ENCODE data around the gene MRPL40.
"Not testable (repeated sequence)": the region's sequence is repeated elsewhere in the genome, so short reads cannot be mapped to it uniquely, and the experiment has no call there.

Gene MRPL40

GRCh38 chr22:19431649-19432132, 654 bp upstream of the MRPL40 start, which contains the start of gene HIRA:
HIRA (minus strand) TSS chr22:19431733; CDS start chr22:19431476, 257 bp downstream.
- Histone ChIP-seq H3K27ac (ENCODE audit: insufficient read depth in 1 of 2, low read depth in 1 of 2, low read length in 2 of 2, poor library complexity in 1 of 2, severe bottlenecking in 2 of 2) (peak within 1 kb of the TSS; percentile 64 to 94), H3K27me3 (replicated peaks in 2 of 5; ENCODE audit: control insufficient read depth in 4 of 5, insufficient read depth in 5 of 5, low read length in 4 of 5) (no peaks in the 10 kb centered on the region), H3K4me3 (ENCODE audit: control insufficient read depth in 1 of 7, extremely low read depth in 1 of 7, insufficient read depth in 4 of 7, low read depth in 2 of 7, low read length in 6 of 7) (peak within 1 kb of the TSS; percentile 77 to 95 (median 88)), H3K36me3 (ENCODE audit: control insufficient read depth in 4 of 4, insufficient read depth in 4 of 4, low read length in 3 of 4) (peaks cover 3 to 19% (median 16%) of the 10 kb centered on the region in 4 experiments), H3K4me1 (ENCODE audit: control extremely low read depth in 1 of 4, control insufficient read depth in 4 of 4, insufficient read depth in 4 of 4, low read length in 3 of 4) (peaks cover 19 to 36% (median 31%) of the 10 kb centered on the region in 4 experiments), H3K9me3 (ENCODE audit: control extremely low read depth in 1 of 5, control insufficient read depth in 4 of 5, insufficient read depth in 2 of 5, low read depth in 1 of 5, low read length in 4 of 5) (no peaks in the 10 kb centered on the region)
- WGBS (ENCODE audit: insufficient coverage), result under 1% methylated on average over 63 of the region's 66 CpGs
- DNase-seq, result peak; percentile 81 to 87 (median 82)
- ChIA-PET CTCF (interaction anchor here (0.7 to 1.7 kb wide), 3 partner anchors 15 to 200 kb away, joined by 3 to 4 read pairs (median 3); partner anchors contain the start of gene C22orf39), POLR2A (interaction anchor here (0.5 to 1.0 kb wide), 4 partner anchors 14 to 33 kb away, joined by 3 to 5 read pairs (median 4); partner anchors contain the start of gene C22orf39)

- no peak for DNase-seq
- Histone ChIP-seq H3K9me3 (ENCODE audit: control extremely low read depth in 1 of 5, control insufficient read depth in 4 of 5, insufficient read depth in 2 of 5, low read depth in 1 of 5, low read length in 4 of 5) (no peaks in the 10 kb centered on the region), H3K4me1 (ENCODE audit: control extremely low read depth in 1 of 4, control insufficient read depth in 4 of 4, insufficient read depth in 4 of 4, low read length in 3 of 4) (peaks cover 11 to 25% (median 24%) of the 10 kb centered on the region in 4 experiments), H3K4me3 (ENCODE audit: control insufficient read depth in 1 of 7, extremely low read depth in 1 of 7, insufficient read depth in 4 of 7, low read depth in 2 of 7, low read length in 6 of 7) (no peak overlapping the region), H3K27me3 (replicated peaks in 2 of 5; ENCODE audit: control insufficient read depth in 4 of 5, insufficient read depth in 5 of 5, low read length in 4 of 5) (no peaks in the 10 kb centered on the region), H3K36me3 (ENCODE audit: control insufficient read depth in 4 of 4, insufficient read depth in 4 of 4, low read length in 3 of 4) (peaks cover 3 to 24% (median 20%) of the 10 kb centered on the region in 4 experiments), H3K27ac (ENCODE audit: insufficient read depth in 1 of 2, low read depth in 1 of 2, low read length in 2 of 2, poor library complexity in 1 of 2, severe bottlenecking in 2 of 2) (no peak overlapping the region)
- CTCF ChIA-PET, result interaction anchor here (1.4 to 1.8 kb wide), 2 partner anchors 10 to 39 kb away, joined by 3 to 10 read pairs; no protein-coding TSS in a partner anchor
- WGBS (ENCODE audit: insufficient coverage), result 100% methylated on average over 2 of the region's 7 CpGs
- POLR2A ChIA-PET, result interaction anchor here (1.3 kb wide), 1 partner anchor 13 kb away, joined by 4 read pairs; the partner anchor contains the start of gene C22orf39
These were observed 2.1 kb downstream of the MRPL40 start for GRCh38 chr22:19434401-19434800.

- WGBS (ENCODE audit: insufficient coverage), result 80% methylated on average over 1 of the region's 2 CpGs
- H3K27ac ChIP-seq (ENCODE audit: insufficient read depth in 1 of 2, low read depth in 1 of 2, low read length in 2 of 2, poor library complexity in 1 of 2, severe bottlenecking in 2 of 2), result no peak overlapping the region
These were observed 2.7 kb downstream of the MRPL40 start for GRCh38 chr22:19434829-19435580.

GRCh38 chr22:19436444-19437161, 4.3 kb downstream of the MRPL40 start:
- H3K4me3 ChIP-seq (ENCODE audit: control insufficient read depth in 1 of 7, extremely low read depth in 1 of 7, insufficient read depth in 4 of 7, low read depth in 2 of 7, low read length in 6 of 7); DNase-seq; H3K4me1 ChIP-seq (ENCODE audit: control extremely low read depth in 1 of 4, control insufficient read depth in 4 of 4, insufficient read depth in 4 of 4, low read length in 3 of 4); H3K27me3 ChIP-seq (replicated peaks in 2 of 5; ENCODE audit: control insufficient read depth in 4 of 5, insufficient read depth in 5 of 5, low read length in 4 of 5); POLR2A ChIA-PET; H3K9me3 ChIP-seq (ENCODE audit: control extremely low read depth in 1 of 5, control insufficient read depth in 4 of 5, insufficient read depth in 2 of 5, low read depth in 1 of 5, low read length in 4 of 5); CTCF ChIA-PET: not testable (repeated sequence)
- Histone ChIP-seq H3K27ac (ENCODE audit: insufficient read depth in 1 of 2, low read depth in 1 of 2, low read length in 2 of 2, poor library complexity in 1 of 2, severe bottlenecking in 2 of 2) (peak overlapping the region in 1 of 2 experiments; percentile 1), H3K36me3 (ENCODE audit: control insufficient read depth in 4 of 4, insufficient read depth in 4 of 4, low read length in 3 of 4) (peaks cover 3 to 36% (median 21%) of the 10 kb centered on the region in 4 experiments)
- WGBS (ENCODE audit: insufficient coverage), result 100% methylated on average over 1 of the region's 9 CpGs

More at GRCh38 chr22:19434829-19435580, 2.7 kb downstream of the MRPL40 start:
- H3K9me3 ChIP-seq (ENCODE audit: control extremely low read depth in 1 of 5, control insufficient read depth in 4 of 5, insufficient read depth in 2 of 5, low read depth in 1 of 5, low read length in 4 of 5), result no peaks in the 10 kb centered on the region
- peaks cover 6 to 20% (median 19%) of the 10 kb centered on the region in 4 experiments for H3K4me1 ChIP-seq (ENCODE audit: control extremely low read depth in 1 of 4, control insufficient read depth in 4 of 4, insufficient read depth in 4 of 4, low read length in 3 of 4)
- no peak for DNase-seq
- POLR2A ChIA-PET, result interaction anchor here (1.3 kb wide), 1 partner anchor 12 kb away, joined by 4 read pairs; the partner anchor contains the start of gene C22orf39
- H3K36me3 ChIP-seq (ENCODE audit: control insufficient read depth in 4 of 4, insufficient read depth in 4 of 4, low read length in 3 of 4), result peaks cover 3 to 24% (median 20%) of the 10 kb centered on the region in 4 experiments
- no peaks in the 10 kb centered on the region for H3K27me3 ChIP-seq (replicated peaks in 2 of 5; ENCODE audit: control insufficient read depth in 4 of 5, insufficient read depth in 5 of 5, low read length in 4 of 5)
- CTCF ChIA-PET, result interaction anchor here (1.4 to 1.8 kb wide), 2 partner anchors 10 to 38 kb away, joined by 3 to 10 read pairs; no protein-coding TSS in a partner anchor
- no peak overlapping the region for H3K4me3 ChIP-seq (ENCODE audit: control insufficient read depth in 1 of 7, extremely low read depth in 1 of 7, insufficient read depth in 4 of 7, low read depth in 2 of 7, low read length in 6 of 7)

GRCh38 chr22:19438298-19438697, 6.0 kb downstream of the MRPL40 start:
- H3K36me3 ChIP-seq (ENCODE audit: control insufficient read depth in 4 of 4, insufficient read depth in 4 of 4, low read length in 3 of 4), result peaks cover 7 to 49% (median 27%) of the 10 kb centered on the region in 4 experiments
- CTCF ChIA-PET, result no interaction called here
- no peaks in the 10 kb centered on the region for H3K9me3 ChIP-seq (ENCODE audit: control extremely low read depth in 1 of 5, control insufficient read depth in 4 of 5, insufficient read depth in 2 of 5, low read depth in 1 of 5, low read length in 4 of 5)
- 100% methylated on average over 5 of the region's 7 CpGs for WGBS (ENCODE audit: insufficient coverage)
- H3K4me1 ChIP-seq (ENCODE audit: control extremely low read depth in 1 of 4, control insufficient read depth in 4 of 4, insufficient read depth in 4 of 4, low read length in 3 of 4), result peaks cover under 1 to 3% (median 2%) of the 10 kb centered on the region in 4 experiments
- H3K4me3 ChIP-seq (ENCODE audit: control insufficient read depth in 1 of 7, extremely low read depth in 1 of 7, insufficient read depth in 4 of 7, low read depth in 2 of 7, low read length in 6 of 7), result no peak overlapping the region
- H3K27me3 ChIP-seq (replicated peaks in 2 of 5; ENCODE audit: control insufficient read depth in 4 of 5, insufficient read depth in 5 of 5, low read length in 4 of 5), result no peaks in the 10 kb centered on the region
- no peak for DNase-seq
- H3K27ac ChIP-seq (ENCODE audit: insufficient read depth in 1 of 2, low read depth in 1 of 2, low read length in 2 of 2, poor library complexity in 1 of 2, severe bottlenecking in 2 of 2), result no peak overlapping the region
- POLR2A ChIA-PET, result interaction anchor here (0.6 kb wide), 1 partner anchor 9 kb away, joined by 6 read pairs; no protein-coding TSS in a partner anchor

- 95% methylated on average over 3 of the region's 8 CpGs for WGBS (ENCODE audit: insufficient coverage)
These were observed 8.3 kb downstream of the MRPL40 start for GRCh38 chr22:19440411-19441195.

More at GRCh38 chr22:19440411-19441195, 8.3 kb downstream of the MRPL40 start:
- no peak for DNase-seq
- H3K36me3 ChIP-seq (ENCODE audit: control insufficient read depth in 4 of 4, insufficient read depth in 4 of 4, low read length in 3 of 4), result peaks cover 5 to 57% (median 27%) of the 10 kb centered on the region in 4 experiments
- H3K4me3 ChIP-seq (ENCODE audit: control insufficient read depth in 1 of 7, extremely low read depth in 1 of 7, insufficient read depth in 4 of 7, low read depth in 2 of 7, low read length in 6 of 7), result no peak overlapping the region
- no peak overlapping the region for H3K27ac ChIP-seq (ENCODE audit: insufficient read depth in 1 of 2, low read depth in 1 of 2, low read length in 2 of 2, poor library complexity in 1 of 2, severe bottlenecking in 2 of 2)
- POLR2A ChIA-PET, result no interaction called here
- H3K4me1 ChIP-seq (ENCODE audit: control extremely low read depth in 1 of 4, control insufficient read depth in 4 of 4, insufficient read depth in 4 of 4, low read length in 3 of 4), result peaks cover 0 to 3% (median 0%) of the 10 kb centered on the region in 4 experiments
- CTCF ChIA-PET, result no interaction called here
- H3K9me3 ChIP-seq (ENCODE audit: control extremely low read depth in 1 of 5, control insufficient read depth in 4 of 5, insufficient read depth in 2 of 5, low read depth in 1 of 5, low read length in 4 of 5), result no peaks in the 10 kb centered on the region
- H3K27me3 ChIP-seq (replicated peaks in 2 of 5; ENCODE audit: control insufficient read depth in 4 of 5, insufficient read depth in 5 of 5, low read length in 4 of 5), result no peaks in the 10 kb centered on the region
